ENCODE results near the gene TMEM242. TPM values are rescaled to one million over a fixed set of nuclear protein-coding genes. Genes with fewer than 3 reads are reported as not detected.
A peak's percentile ranks its signal among the peaks of the same experiment; 100 is the strongest.

Gene TMEM242
- total RNA-seq, 1 donor from 2014 or later = 19.4 TPM

DNA sequence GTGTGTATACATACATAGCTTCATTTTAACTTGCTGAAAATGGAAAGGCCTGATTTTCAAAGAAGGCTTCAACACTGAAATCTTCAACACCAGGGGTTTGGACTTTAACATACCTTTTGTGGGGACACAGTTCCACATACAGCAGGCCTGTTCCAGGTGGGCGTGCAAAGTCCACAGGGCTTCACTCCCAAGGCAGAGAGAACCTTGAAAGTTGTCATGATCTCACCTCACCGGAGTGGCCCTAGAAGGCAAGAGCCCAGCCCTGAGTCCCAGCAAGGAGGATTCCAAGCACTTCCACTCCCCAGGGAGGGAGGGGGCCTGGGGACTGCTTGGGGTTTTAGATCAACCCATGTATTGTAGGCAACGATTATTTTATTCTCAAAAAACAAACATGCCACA lies 47.2 kb downstream of the TMEM242 start:
- intact Hi-C loops (cut with micrococcal nuclease) = no loop called here
- ATAC-seq (no peak), DNase-seq (no peak)

DNA sequence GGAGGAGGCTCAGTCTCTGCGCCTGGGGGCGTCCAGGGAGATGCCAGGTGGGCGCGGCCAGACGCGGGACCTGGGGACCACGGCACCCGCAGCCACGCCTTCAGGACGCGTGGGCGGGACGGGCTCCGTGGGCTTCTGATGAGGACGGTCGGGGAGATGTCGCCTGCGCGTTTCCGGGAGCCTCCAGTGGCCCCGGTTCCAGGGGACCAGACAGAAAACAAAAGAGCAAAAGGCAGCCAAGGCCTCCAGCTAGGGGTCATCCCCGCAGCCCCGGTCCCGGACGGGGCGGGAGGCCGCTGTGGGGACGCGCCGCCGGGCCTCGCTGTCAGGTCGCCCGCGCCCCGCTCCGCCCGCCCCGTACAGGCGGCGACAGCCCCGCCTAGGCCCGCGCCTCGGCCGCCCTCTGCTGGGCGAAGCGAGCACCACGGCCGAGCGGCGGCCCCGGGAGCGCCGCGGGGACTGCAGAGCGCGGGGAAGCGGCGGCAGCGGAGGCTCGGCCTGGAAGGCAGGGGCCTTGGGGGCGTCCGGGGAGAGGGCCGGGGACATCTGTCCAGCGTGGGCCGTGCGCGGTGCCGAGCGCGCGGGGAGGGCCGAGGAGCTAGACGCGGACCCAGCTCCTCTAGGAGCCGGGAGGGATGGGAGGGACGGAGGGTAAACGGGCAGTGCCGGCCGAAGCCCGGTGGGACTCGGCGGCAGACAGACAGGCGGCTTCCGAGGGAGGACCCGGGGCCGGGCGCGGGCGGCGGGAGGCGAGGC lies 48.7 kb downstream of the TMEM242 start:
- DNase-seq = peak; percentile 90
- intact Hi-C loops (cut with micrococcal nuclease) = no loop called here
- peak; percentile 98 for ATAC-seq

DNA sequence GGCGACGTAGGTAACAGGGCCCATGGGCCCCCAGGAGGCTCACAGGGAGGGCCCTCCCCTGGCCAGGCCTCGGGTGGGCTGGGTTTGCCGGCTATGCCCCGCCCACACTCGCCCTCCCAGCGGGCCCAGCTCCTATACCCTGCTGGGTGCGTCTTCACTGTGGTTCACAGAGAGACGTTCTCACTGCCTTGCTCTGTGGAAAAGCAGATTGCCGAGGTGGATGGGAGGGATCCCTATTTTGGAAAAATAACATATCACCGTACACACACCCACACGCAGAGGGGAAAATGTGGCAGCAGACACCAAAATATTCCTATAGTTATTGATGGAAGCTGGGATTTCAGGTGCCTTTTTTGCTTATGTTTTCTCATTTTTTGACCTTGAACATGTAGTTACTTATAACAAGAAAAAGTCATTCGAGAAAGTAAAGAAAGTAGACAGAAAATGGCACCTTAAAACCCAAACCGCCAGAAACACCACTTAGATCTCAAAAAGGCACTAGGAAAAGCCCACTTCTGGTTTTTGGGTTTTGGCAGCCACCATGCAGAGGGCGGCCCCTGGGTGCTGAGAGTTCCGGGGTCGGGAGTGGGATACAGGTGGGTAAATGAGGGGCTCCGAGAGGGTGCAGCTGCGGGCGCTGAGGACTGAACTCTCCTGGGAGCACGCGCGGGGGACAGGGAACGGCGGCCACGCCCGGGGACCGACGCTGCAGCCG lies 49.4 kb downstream of the TMEM242 start:
- intact Hi-C loops (cut with micrococcal nuclease) = no loop called here
- ATAC-seq (peak; percentile 33), DNase-seq (peak; percentile 66)

DNA sequence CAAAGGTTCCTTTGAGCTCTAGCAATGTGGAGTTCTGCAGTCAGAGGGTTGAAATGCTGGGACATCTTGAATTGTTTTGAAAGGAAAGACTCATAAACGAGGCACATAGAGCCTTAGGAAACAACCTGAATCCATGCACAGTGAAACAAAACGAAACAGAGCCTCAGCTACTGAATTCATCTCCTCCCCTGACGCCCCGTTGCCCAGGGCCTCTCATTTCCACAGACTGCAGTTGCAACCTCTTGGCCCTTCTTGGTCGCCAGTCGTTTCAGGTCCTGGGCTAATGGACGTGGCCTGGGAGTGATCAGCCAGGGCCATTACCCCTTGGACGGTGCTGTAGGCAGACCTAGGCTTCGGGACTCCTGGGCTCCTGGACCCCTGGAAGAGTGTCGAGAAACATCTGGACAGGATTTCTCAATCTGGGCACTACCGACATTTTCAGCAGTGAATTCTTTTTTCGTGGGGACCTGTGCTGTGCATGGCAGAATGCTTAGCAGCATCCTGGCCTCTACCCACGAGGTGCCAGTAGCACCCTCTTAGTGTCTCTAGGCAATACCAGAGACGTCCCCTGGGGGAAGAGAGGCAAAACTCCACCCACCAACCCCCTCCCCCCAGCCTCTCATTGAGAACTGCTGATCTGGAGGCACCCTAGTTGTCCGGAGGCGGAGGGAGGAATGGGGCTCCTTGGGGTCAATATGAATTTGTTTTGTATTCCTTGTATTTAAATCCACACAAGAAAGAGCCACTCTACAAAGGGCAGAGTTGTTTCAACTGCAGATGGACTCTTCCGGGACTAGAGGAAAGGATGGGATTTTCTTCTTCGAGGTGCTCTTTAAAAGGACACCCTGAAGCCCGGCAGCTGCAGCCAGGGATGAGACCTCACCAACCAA lies 50.2 kb downstream of the TMEM242 start:
- DNase-seq (no peak), ATAC-seq (no peak)
- intact Hi-C loops (cut with micrococcal nuclease) = no loop called here

DNA sequence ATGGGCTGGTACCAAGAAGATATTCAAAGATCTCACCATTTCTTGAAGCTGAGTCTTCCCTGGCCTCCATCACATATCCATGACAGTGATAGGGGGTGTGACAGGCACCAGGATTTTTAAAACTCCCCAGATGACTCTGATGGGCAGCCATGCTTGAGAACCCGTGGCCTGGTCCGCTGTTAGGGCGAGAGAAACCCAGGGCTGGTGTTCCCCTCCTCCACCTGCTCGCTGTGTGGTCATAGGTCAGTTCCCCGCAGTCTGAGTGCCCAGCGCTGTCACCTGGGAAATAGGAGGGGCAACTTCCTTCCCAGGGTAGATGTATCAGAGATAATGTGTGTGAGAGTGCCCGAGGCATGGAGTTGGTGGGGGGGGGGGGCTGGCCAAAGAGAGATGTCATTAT lies 50.9 kb downstream of the TMEM242 start:
- intact Hi-C loops (cut with micrococcal nuclease) = no loop called here
- no peak for ATAC-seq
- no peak for DNase-seq

DNA sequence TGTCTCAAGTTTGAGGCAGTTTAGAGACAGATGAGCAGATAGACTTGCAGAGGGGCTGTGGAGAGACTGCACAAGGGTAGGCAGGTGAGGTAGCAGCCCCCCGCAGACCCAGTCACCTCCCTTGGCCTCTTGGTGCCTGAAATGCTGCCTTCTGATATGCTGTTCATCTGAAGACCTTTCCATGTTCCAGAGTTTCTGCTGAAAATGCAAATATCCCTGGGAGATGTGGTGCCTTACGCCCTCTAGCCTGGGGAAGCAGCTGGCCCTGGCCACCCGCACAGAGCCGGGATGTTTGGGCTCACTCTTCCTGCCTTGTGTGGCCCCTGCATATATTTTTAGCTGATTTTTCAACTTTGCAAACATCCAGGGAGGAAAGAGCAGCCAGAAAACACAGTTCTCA lies 51.4 kb downstream of the TMEM242 start:
- no peak for DNase-seq
- ATAC-seq = no peak
- intact Hi-C loops (cut with micrococcal nuclease) = no loop called here

DNA sequence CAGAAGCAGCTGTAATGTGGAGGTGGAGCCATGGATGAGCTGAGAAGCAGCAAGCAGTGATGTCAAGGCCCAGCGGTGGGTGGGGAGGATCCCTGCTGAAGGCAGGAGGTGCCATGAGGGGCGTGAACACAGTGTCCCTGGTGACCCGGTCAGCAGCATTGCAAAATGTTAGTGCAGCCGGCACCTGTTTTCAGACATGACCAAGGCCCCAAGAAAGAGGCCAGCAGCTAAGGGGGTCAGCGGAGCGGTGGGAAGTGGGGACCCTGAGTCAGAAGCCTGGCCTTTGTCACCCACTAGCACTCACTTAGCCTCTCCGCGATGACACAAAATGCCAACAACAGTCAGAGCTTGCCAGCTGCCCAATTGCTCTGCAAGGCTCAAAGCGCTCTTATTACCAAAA lies 51.9 kb downstream of the TMEM242 start:
- DNase-seq (no peak), ATAC-seq (no peak)
- intact Hi-C loops (cut with micrococcal nuclease) = no loop called here

DNA sequence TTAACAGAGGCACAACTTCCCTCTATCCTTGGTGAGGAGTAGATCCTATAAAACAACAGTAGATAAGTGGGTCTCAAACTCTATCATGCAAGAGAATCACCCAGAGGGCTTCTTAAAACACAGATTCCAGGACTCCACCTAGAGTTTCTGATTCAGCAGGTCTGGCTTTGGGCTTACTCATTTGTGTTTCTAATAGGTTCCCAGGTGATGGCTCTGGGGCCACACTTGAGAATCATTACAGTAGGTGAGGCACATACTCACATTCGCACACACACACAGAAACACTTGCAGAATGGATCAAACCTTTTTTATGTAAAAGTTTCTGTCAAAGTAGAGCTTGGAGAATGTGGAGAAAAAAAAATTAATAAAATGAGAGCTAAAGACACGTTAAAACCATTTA lies 52.4 kb downstream of the TMEM242 start:
- ATAC-seq (no peak), DNase-seq (no peak)
- intact Hi-C loops (cut with micrococcal nuclease) = no loop called here

DNA sequence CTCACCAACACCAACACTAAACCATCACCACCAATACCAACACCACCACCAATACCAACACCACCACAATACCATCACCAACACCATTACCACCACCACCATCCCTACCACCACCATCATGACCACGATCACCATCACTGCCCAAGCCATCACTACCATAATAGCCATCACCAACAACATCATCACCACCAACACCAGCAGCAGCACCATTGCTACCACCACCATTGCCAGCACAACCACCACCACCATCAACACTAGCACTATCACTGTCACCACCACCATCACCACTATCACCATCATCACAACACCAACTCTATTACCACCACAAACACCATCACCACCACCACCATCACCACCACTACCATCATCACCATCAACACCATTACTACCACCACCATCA lies 53.0 kb downstream of the TMEM242 start:
- ATAC-seq = no peak
- intact Hi-C loops (cut with micrococcal nuclease) = no loop called here
- DNase-seq = no peak

DNA sequence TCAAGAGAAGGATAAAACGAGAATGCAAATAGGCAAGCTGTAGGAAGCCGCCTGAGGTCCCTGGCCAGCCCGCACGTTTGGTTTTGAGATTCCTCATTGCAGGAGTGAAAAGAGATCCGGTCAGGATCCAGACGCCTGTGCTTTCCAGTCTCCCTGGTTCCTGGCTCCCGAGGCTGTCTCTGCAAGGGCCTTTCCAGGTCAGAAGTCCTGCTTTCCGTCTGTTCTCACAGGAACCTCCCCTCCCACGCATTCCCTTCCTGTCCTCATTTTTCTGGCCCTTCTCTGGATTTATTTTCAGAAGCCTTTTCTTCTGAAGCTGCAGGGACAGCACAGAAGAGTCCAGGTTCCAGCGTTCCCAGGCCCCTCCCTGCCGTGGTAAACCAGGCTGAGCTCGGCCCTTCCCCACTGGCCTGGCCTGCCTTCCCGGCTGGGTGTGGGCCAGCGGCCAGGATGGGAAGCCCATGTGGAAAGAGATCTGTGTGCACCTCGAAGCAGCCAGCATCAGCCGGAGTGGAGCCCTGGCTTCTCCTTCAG lies 54.0 kb downstream of the TMEM242 start:
- ATAC-seq (peak; percentile 86), DNase-seq (peak; percentile 87)
- intact Hi-C loops (cut with micrococcal nuclease) = no loop called here

DNA sequence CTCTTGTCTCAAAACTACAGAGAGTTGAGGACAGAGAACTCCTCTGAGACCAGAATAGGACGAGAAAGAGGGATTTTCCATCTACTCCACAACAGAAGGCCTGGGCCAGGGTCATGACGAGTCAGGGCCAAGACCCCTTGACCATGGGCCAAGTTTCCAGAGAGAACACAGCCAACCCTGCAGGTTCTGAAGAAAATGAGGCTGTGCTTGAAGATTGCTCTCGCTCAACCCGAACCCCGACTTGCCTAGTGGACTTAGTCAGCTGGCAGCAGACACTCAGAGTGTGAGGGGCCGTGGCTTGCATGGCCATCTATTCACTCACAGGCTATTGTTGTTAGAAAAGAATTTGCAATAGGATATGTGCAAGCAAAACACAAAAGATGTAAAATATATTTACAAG lies 54.5 kb downstream of the TMEM242 start:
- intact Hi-C loops (cut with micrococcal nuclease) = no loop called here
- DNase-seq = no peak
- ATAC-seq = peak; percentile 19

DNA sequence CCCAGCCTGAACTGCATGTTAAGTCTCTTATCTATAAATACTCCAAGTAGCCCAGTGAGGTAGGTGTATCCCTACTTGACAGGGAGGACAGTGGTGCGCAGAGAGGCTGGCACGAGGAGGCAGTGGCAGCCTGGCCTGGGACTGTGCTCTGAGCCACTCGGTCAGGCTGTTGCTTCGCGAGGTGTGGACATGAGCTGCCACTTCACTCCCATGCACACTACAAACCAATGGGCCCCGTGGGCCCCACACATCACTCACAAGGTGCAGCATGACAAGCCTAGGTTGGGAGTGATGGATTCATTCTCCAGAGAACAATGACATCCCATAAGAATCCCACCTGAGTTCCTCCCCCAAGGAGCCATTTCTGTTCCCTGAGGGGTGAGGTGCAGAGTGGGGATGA lies 54.9 kb downstream of the TMEM242 start:
- DNase-seq (no peak), ATAC-seq (no peak)
- intact Hi-C loops (cut with micrococcal nuclease) = no loop called here

DNA sequence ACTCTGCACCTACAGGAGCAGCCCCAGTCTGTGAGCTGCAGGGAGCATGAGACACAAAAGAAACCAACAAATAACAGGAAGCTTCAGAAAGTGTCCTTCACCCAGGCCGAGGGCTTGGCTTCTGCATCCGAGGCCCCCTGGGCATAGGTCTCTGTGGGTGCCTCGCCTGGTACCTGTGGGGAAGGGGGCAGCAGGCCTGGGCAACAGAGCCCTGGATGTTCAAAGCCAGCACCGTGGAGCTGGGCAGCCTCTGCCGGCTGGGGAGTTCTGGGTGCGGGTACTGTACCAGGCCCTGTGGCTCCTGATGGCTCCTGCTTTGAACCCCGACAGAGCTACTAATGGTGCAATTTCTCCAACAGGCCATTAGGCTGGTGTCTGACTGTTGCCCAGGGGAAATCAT lies 55.7 kb downstream of the TMEM242 start:
- DNase-seq = no peak
- intact Hi-C loops (cut with micrococcal nuclease) = no loop called here
- ATAC-seq = no peak

DNA sequence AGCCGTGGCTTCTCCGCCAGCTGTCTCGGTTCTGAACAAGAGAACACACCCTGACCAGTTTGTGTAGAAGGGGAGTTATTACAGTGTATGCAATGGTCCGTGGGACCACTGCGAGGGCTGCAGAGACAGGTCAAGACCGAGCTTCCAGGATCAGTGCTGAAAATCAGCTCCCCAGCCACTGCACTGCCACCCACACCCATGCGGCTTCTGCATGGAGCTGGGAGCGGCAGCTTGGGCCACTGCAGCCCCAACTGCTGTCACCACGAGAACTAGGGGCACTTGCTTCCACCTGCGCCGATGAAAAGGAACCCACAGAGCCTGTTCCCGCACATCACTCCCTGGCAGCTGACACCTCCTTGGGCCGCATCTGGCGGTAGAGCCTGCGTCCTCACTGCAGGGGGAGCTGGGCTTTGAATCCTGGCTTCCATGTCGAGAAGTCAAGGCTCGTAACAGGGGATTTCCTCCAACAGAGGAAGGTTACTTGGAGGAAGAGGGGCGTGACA lies 56.2 kb downstream of the TMEM242 start:
- intact Hi-C loops (cut with micrococcal nuclease) = no loop called here
- DNase-seq = no peak
- no peak for ATAC-seq

DNA sequence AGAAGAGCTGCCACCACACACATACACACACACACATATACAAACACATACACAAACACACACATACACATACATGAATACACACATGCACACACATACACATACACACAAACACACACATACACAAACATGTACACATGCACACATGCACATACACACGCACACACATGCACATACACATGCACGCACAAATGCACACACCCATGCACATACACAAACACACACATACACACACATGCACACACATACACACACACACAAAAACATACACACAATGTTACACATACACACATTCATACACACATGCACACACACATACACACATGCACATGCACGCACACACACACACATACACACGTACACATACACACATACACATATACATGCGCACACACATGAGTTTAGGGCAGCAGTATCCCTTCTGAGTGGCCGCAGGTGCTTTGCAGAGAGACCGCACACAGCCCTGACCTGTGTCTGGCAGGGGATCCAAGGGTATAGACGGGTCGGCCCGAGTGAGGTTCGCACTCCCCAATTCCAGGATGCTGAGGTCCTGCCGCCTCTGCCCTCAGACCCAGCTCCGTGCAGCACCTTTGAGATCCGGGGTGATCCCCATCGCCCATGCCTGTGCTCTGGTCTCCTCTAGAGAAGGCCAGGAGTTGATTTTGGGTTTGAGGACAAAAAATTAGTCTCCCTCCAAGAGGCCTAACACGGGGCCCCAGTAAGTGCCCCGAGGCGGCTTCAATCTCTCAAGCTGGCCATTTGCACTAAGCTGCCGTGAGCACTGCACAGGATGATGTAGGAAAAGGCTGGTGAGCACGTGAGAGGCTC lies 56.8 kb downstream of the TMEM242 start:
- DNase-seq = no peak
- intact Hi-C loops (cut with micrococcal nuclease) = no loop called here

DNA sequence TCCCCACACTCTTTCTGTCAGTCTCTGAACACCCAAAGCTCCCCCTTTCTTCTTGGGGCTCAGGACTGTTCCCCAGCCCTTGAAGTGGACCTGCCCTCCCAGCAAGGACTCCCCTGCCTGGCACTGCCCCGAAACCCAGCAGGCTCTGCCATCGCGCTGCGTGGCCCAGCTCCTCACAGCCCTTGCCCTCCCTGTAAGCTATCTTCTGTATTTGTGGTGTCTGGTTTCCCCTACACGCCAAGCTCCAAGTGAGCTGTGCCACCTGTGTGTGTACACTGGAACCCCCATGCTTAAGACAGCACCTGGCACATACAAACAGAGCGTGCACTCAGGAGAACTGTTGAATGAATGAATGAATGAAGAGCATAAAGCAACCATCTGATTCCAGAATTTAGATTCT lies 57.7 kb downstream of the TMEM242 start:
- intact Hi-C loops (cut with micrococcal nuclease) = no loop called here
- ATAC-seq (no peak), DNase-seq (no peak)

More for the DNA sequence above, 56.8 kb downstream of the TMEM242 start:
- no peak for ATAC-seq

DNA sequence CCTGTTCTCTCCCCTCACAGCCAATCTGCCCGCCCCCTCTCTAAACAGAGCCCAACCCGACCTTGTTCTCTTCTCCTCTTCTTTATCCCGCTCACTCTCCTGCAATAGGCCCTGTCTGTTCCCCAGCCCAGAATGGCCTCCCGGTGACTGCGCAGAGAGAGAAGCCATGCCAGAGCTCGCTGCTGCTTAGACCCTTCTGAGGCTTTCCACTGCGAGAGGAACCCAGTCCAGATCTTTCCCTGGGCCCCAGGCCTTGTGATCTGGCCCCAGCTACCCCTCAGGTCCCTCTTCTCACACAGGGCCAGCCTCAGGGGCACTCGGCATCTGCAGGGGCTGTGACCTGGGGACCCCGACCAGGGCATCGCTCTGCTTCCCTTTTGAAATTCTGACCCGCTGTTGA lies 58.1 kb downstream of the TMEM242 start:
- DNase-seq (no peak), ATAC-seq (no peak)
- intact Hi-C loops (cut with micrococcal nuclease) = no loop called here

DNA sequence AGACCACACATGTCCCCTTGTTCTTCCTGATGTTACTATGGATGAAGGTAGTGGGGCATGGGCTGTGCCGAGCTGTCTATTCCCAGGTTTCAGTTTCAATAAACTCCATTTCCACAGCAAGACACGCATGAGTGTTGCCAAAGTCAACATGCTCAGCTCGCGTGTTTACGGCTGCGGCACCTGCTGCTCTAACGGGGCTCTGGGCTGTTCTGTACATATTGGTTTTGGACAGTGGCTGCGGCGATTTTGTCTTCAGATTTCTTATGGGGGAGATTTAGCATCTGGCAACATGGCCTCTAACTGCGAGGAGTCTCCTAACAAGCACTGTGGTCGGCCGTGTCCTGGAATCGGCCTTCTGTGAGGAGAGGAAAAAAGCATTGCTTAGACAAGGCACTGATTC lies 58.6 kb downstream of the TMEM242 start:
- DNase-seq (no peak), ATAC-seq (no peak)

DNA sequence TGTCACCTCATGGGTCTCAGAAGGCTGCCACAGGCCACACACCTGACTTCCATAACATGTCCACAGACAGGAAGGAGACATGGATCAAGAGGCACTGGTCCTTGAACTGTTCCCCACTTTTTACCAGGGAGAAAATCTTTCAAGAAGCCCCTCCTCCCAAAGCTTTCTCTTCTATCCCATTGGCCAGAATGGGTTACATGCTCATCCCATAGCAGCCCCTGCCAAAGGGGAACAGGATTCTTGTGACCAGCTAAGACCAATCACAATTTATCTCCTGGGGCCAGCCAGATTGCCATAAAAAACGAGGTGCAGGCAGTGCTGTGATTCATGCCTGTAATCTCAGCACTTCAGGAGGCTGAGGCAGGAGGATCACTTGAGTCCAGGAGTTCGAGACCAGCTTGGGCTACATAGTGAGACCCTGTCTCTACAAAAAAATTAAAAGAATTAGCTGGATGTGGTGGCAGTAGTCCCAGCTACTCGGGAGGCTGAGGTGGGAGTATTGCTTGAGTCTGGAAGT lies 59.4 kb downstream of the TMEM242 start:
- ATAC-seq = no peak
- intact Hi-C loops (cut with micrococcal nuclease) = no loop called here
- no peak for DNase-seq

More for the DNA sequence above, 58.6 kb downstream of the TMEM242 start:
- intact Hi-C loops (cut with micrococcal nuclease) = no loop called here

All from left ventricle myocardium superior (tissue), 1 donor.